Upper lobe of left lung (tissue), 4 donors: Measurements from ENCODE around the gene FAM241B.

Experiments
- EP300 ChIP-seq, 4 donors: sonication (generic); formaldehyde crosslinking; IDR thresholded peaks; one replicate each; pipeline ENCODE4 v1.5.1; 2017; ENCODE audit warnings: antibody characterized with exemption in 4 of 4, control low read depth in 2 of 4
- POLR2A ChIP-seq, 4 donors: fragments of 450-650 bp; IDR thresholded peaks; one replicate each; pipeline ENCODE4 v1.5.1; 2016 to 2017; ENCODE audit warnings: antibody characterized with exemption in 4 of 4, mild to moderate bottlenecking in 2 of 4
- POLR2AphosphoS5 ChIP-seq, 2 donors: sonication (generic); formaldehyde crosslinking; IDR thresholded peaks; one replicate each; pipeline ENCODE4 v1.5.1; 2017; ENCODE audit warnings: antibody characterized with exemption in 2 of 2
- TF ChIP-seq, protein P1 (sequence below), 6 experiments: fragments of 450-650 bp in 4 of 6; fragments of 200-600 bp in 2 of 6; sonication (generic) in 2 of 6; IDR thresholded peaks; one replicate each; pipeline ENCODE4 v1.5.1; 2016 to 2019; ENCODE audit warnings: antibody characterized with exemption in 6 of 6

DNA sequence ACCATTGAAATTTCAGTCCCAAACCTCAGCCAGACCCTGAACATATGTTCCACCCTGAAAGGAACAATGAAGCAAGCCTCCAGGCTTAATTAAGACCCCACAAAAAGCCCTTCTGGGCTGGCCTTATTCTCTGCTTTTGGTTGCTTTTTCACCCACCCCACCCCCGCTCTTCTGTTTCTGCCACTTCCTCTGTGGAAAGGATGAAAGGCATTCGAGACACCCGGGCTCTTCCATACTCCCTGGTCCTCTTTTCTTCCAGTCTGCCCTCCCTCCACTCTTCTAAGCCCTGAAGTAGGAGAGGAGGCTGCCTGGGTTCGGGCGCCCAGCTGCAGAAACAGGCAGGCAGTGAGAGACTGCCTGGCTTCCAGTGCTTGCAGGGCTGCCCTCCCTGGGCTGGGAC lies 9.4 kb upstream of the FAM241B start:
- TF ChIP-seq, protein P1, sequence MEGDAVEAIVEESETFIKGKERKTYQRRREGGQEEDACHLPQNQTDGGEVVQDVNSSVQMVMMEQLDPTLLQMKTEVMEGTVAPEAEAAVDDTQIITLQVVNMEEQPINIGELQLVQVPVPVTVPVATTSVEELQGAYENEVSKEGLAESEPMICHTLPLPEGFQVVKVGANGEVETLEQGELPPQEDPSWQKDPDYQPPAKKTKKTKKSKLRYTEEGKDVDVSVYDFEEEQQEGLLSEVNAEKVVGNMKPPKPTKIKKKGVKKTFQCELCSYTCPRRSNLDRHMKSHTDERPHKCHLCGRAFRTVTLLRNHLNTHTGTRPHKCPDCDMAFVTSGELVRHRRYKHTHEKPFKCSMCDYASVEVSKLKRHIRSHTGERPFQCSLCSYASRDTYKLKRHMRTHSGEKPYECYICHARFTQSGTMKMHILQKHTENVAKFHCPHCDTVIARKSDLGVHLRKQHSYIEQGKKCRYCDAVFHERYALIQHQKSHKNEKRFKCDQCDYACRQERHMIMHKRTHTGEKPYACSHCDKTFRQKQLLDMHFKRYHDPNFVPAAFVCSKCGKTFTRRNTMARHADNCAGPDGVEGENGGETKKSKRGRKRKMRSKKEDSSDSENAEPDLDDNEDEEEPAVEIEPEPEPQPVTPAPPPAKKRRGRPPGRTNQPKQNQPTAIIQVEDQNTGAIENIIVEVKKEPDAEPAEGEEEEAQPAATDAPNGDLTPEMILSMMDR (IDR thresholded peaks at IDR 0.05): no peak
- no peak for TF ChIP-seq POLR2A (IDR thresholded peaks at IDR 0.05)
- no peak for TF ChIP-seq EP300 (IDR thresholded peaks at IDR 0.05)
- no peak for TF ChIP-seq POLR2AphosphoS5 (IDR thresholded peaks at IDR 0.05)
